ENCODE measurements around the gene MUC4.

DNA sequence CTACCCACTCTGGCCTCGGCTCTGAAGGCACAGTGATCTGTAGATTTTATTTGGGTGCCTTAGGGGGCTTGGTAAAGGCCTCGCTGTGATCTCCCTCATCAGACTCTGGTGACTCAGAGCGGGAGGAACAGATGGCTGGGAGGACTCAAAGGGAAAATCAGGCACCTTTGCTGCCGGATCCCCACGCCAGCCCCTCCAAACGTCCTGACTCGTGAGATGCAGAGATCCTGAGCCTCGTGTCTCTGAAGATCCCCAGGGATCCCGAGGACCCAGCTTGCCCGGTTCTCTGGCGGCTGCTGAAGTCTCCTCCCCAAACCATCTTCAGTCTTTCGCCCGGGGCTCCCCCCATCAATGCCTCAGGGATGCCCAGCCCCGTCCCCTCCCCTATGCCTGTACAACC is 58.1 kb downstream of the MUC4 start:
- TF ChIP-seq POLR2A (IDR thresholded peaks at IDR 0.05) = no peak
- TF ChIP-seq, protein P1, sequence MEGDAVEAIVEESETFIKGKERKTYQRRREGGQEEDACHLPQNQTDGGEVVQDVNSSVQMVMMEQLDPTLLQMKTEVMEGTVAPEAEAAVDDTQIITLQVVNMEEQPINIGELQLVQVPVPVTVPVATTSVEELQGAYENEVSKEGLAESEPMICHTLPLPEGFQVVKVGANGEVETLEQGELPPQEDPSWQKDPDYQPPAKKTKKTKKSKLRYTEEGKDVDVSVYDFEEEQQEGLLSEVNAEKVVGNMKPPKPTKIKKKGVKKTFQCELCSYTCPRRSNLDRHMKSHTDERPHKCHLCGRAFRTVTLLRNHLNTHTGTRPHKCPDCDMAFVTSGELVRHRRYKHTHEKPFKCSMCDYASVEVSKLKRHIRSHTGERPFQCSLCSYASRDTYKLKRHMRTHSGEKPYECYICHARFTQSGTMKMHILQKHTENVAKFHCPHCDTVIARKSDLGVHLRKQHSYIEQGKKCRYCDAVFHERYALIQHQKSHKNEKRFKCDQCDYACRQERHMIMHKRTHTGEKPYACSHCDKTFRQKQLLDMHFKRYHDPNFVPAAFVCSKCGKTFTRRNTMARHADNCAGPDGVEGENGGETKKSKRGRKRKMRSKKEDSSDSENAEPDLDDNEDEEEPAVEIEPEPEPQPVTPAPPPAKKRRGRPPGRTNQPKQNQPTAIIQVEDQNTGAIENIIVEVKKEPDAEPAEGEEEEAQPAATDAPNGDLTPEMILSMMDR (IDR thresholded peaks at IDR 0.05) = no peak

All from testis (tissue), 2 donors.